Vagina (tissue), 2 donors: Measurements from ENCODE around the gene ARL17A.
"Not testable (repeated sequence)": the region's sequence is repeated elsewhere in the genome, so short reads cannot be mapped to it uniquely, and the experiment has no call there.

Experiments used
- CTCF ChIP-seq, 3 experiments: fragments of 450-650 bp in 2 of 3; fragments of 200-600 bp in 1 of 3; sonication (generic) in 1 of 3; IDR thresholded peaks; one replicate each; pipeline ENCODE4 v1.5.1; 2017 to 2019; ENCODE audit warnings: antibody characterized with exemption in 3 of 3, mild to moderate bottlenecking in 2 of 3, moderate library complexity in 2 of 3
- POLR2A ChIP-seq, 2 donors: fragments of 450-650 bp; IDR thresholded peaks; one replicate each; pipeline ENCODE4 v1.6.1; 2017; ENCODE audit warnings: antibody characterized with exemption in 2 of 2, mild to moderate bottlenecking in 2 of 2, moderate library complexity in 2 of 2
- POLR2AphosphoS5 ChIP-seq, 2 donors: sonication (generic); formaldehyde crosslinking; IDR thresholded peaks; one replicate each; pipeline ENCODE4 v1.9.0; 2017; ENCODE audit warnings: antibody characterized with exemption in 2 of 2, mild to moderate bottlenecking in 2 of 2, low read depth in 1 of 2; ENCODE audit not compliant: insufficient read depth in 1 of 2

GRCh38 chr17:46499437-46500139, 79.9 kb downstream of the ARL17A start:
- TF ChIP-seq CTCF (IDR thresholded peaks at IDR 0.05); POLR2AphosphoS5 (IDR thresholded peaks at IDR 0.05; ENCODE audit: insufficient read depth in 1 of 2, low read depth in 1 of 2); POLR2A (IDR thresholded peaks at IDR 0.05): not testable (repeated sequence)
